KMS-11 (cell line): Measurements from ENCODE around the gene ZNF608.

Experiments used
- H2AFZ ChIP-seq: fragments of 200-600 bp; sonication (generic); 2 replicates; pipeline ENCODE4 v1.6.1; 2016; ENCODE audit warnings: antibody characterized with exemption, mixed run types, low read depth
- H3K27ac ChIP-seq: fragments of 200-600 bp; sonication (generic); 2 replicates; pipeline ENCODE4 v1.6.1; 2016; ENCODE audit warnings: mild to moderate bottlenecking, mixed run types
- H3K27me3 ChIP-seq: fragments of 200-600 bp; sonication (generic); 2 replicates; pipeline ENCODE4 v1.6.1; 2017; ENCODE audit warnings: mild to moderate bottlenecking, low read depth, mixed run types, moderate library complexity; ENCODE audit not compliant: insufficient read depth
- H3K36me3 ChIP-seq: fragments of 200-600 bp; sonication (generic); 2 replicates; pipeline ENCODE4 v1.6.1; 2017; ENCODE audit warnings: mild to moderate bottlenecking, mixed run types; ENCODE audit not compliant: insufficient read depth
- H3K4me1 ChIP-seq: fragments of 200-600 bp; sonication (generic); 2 replicates; pipeline ENCODE4 v1.6.1; 2016; ENCODE audit warnings: mild to moderate bottlenecking, low read depth, mixed run types; ENCODE audit not compliant: poor library complexity, severe bottlenecking
- H3K4me2 ChIP-seq: fragments of 200-600 bp; sonication (generic); 2 replicates; pipeline ENCODE4 v1.7.0; 2016; ENCODE audit warnings: mild to moderate bottlenecking, mixed run types
- H3K4me3 ChIP-seq: fragments of 200-600 bp; sonication (generic); IDR thresholded peaks from 2 replicates; pipeline ENCODE4 v1.6.1; 2017; ENCODE audit warnings: low read depth, low read length, mixed read lengths; ENCODE audit not compliant: insufficient read depth
- H3K79me2 ChIP-seq: fragments of 200-600 bp; sonication (generic); 2 replicates; pipeline ENCODE4 v1.6.1; 2016; ENCODE audit warnings: low read depth, mixed run types; ENCODE audit not compliant: insufficient read depth
- H3K9ac ChIP-seq: fragments of 200-600 bp; sonication (generic); 2 replicates; pipeline ENCODE4 v1.6.1; 2016; ENCODE audit warnings: mild to moderate bottlenecking, mixed run types
- H4K20me1 ChIP-seq: fragments of 200-600 bp; sonication (generic); 2 replicates; pipeline ENCODE4 v1.6.1; 2016; ENCODE audit warnings: mild to moderate bottlenecking, mixed run types; ENCODE audit not compliant: insufficient read depth
- TF ChIP-seq, protein P1 (sequence below): fragments of 200-600 bp; sonication (generic); conservative IDR thresholded peaks from 2 replicates; pipeline ENCODE4 v1.6.1; 2017; ENCODE audit warnings: low read depth, mild to moderate bottlenecking, antibody characterized with exemption, low read length, moderate library complexity, mixed read lengths

ZNF608 gene

DNA sequence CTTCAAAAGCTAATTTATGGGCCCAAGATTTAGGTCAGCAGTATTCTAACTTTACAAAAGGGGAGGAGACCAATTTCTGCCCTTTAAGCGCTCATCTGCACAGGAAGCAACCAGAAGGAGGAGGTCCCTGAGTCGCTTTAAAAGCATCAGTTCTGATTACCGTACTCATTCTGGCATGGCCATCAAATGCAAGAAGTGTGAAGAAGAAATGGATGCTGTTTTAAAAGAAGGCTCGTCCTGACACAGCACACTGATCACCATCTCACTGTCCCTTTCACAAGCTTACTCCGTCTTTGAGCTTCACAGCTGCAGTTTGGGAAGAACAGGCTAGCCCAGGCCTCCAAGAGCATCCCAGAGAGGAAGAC lies 17.5 kb downstream of the ZNF608 start:
- Histone ChIP-seq H3K4me1 (no peaks in the 10 kb centered on the region), H3K79me2 (no peaks in the 10 kb centered on the region), H2AFZ (no peak overlapping the region), H3K9ac (no peak overlapping the region), H3K4me2 (no peak overlapping the region), H3K27me3 (no peaks in the 10 kb centered on the region), H4K20me1 (no peaks in the 10 kb centered on the region), H3K27ac (no peak overlapping the region), H3K4me3 (no peak overlapping the region), H3K36me3 (no peaks in the 10 kb centered on the region)
- TF ChIP-seq, protein P1, sequence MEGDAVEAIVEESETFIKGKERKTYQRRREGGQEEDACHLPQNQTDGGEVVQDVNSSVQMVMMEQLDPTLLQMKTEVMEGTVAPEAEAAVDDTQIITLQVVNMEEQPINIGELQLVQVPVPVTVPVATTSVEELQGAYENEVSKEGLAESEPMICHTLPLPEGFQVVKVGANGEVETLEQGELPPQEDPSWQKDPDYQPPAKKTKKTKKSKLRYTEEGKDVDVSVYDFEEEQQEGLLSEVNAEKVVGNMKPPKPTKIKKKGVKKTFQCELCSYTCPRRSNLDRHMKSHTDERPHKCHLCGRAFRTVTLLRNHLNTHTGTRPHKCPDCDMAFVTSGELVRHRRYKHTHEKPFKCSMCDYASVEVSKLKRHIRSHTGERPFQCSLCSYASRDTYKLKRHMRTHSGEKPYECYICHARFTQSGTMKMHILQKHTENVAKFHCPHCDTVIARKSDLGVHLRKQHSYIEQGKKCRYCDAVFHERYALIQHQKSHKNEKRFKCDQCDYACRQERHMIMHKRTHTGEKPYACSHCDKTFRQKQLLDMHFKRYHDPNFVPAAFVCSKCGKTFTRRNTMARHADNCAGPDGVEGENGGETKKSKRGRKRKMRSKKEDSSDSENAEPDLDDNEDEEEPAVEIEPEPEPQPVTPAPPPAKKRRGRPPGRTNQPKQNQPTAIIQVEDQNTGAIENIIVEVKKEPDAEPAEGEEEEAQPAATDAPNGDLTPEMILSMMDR = no peak

DNA sequence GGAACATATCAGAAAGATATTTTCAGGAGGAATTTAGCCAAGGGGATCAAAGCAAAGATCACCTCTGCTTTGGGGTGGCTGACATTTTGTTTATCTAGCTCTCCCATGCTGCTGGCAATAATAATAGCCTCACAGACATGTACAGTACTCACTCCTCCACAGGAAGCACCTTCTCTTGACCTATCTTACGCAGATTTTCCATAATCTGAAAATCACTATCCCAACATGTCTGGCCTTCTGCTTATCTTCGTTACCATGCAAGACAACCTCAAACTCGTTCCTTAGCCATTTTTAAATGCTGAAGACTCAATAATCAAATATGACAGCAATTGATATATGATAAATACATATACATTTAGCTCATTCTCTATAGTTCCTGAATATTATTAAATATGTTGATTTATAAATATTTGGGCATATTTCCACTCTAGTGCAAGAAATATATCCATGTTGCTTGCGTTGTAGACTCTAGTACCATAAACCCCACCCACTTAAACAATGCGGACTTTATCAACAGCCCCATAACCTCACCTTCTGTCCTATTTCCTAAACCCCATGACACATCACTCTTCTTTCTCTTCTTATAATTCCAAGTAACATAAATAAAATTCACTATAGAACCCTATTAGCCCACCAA lies 18.0 kb downstream of the ZNF608 start:
- no peak overlapping the region for H3K4me2 ChIP-seq
- no peak overlapping the region for H3K27ac ChIP-seq
- no peaks in the 10 kb centered on the region for H3K79me2 ChIP-seq
- no peak overlapping the region for H3K9ac ChIP-seq
- H2AFZ ChIP-seq = no peak overlapping the region
- no peak overlapping the region for H3K4me3 ChIP-seq
- H4K20me1 ChIP-seq = no peaks in the 10 kb centered on the region
- no peaks in the 10 kb centered on the region for H3K36me3 ChIP-seq
- no peaks in the 10 kb centered on the region for H3K27me3 ChIP-seq
- TF ChIP-seq, protein P1 = no peak
- H3K4me1 ChIP-seq = no peaks in the 10 kb centered on the region

DNA sequence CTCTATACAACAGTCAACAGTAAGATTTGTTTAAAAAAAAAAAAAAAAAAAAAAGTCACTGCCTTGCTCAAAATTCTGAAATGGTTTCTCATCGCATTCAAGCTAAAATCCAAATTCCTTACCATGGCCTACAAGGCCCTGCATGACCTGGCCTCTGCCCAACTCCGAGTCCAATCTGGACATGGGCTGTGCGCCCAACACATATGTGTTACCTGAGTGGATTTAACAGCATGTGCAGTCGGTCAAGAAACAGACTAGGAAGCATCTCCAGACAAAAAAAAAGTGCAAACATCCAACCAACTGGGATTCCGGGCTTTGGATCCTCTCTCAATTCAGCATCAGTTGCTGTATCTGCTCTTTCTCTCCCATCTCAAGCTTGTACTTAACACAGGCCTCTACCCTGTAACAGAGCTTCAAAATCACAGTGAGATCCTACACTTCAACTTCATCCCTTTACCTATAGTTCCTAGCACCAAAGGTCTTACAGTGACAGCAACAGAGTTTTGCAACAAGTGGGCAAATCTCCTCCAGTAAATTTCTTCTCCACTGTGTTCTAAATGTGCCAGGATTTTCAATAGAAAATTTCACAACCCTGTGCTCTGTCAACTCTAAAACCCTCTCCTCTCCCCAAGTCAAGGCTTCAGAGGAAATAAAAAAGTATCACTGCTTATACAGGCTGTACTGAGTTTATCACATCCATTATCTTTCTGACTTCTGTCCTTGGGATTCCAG lies 19.6 kb downstream of the ZNF608 start:
- Histone ChIP-seq H3K4me3 (no peak overlapping the region), H3K9ac (no peak overlapping the region), H3K27ac (no peak overlapping the region), H3K4me2 (no peak overlapping the region), H3K27me3 (no peaks in the 10 kb centered on the region), H3K36me3 (no peaks in the 10 kb centered on the region), H2AFZ (no peak overlapping the region), H3K4me1 (no peaks in the 10 kb centered on the region), H3K79me2 (no peaks in the 10 kb centered on the region), H4K20me1 (no peaks in the 10 kb centered on the region)
- TF ChIP-seq, protein P1 = no peak

DNA sequence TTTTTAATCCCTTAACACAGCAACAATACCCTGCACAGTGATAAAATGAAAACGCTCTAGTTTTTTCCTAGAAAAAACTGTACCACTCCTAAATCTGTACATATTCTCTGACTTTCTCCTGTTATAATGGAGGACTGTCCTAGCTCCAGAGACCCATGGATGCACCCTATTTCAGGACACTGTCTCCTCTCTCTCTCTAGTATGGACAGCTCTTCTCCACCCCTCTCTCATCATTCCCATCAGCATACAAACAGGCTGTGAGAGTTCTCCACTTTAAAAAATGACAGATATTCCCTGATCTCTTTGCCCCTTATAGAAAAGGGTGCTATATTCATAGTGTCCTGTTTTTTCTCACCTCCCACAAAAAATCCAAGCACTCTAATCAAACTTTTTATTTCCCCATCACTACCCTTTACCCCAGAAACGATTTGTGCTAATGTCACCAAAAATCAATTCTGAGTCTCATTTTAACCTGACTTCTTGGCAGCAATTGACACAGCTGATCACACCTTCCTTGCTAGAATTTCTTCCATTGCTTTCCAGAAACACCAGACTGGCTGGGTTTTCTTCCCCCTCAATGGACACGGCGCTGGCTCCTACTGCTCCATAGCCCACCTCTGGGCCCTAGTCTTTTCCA lies 20.7 kb downstream of the ZNF608 start:
- H3K79me2 ChIP-seq = no peaks in the 10 kb centered on the region
- H3K27ac ChIP-seq = no peak overlapping the region
- no peak overlapping the region for H3K4me2 ChIP-seq
- H3K4me3 ChIP-seq = no peak overlapping the region
- H4K20me1 ChIP-seq = no peaks in the 10 kb centered on the region
- H3K27me3 ChIP-seq = no peaks in the 10 kb centered on the region
- H2AFZ ChIP-seq = no peak overlapping the region
- TF ChIP-seq, protein P1 = no peak
- H3K4me1 ChIP-seq = no peaks in the 10 kb centered on the region
- no peaks in the 10 kb centered on the region for H3K36me3 ChIP-seq
- no peak overlapping the region for H3K9ac ChIP-seq
